HG03103 (cell line): ENCODE measurements around the gene POLD1.
"Not testable (repeated sequence)": the region's sequence is repeated elsewhere in the genome, so short reads cannot be mapped to it uniquely, and the experiment has no call there.

Source experiments
- ATAC-seq: cut with Tn5 transposase; IDR thresholded peaks from one replicate; pipeline ENCODE4 v1.9.1; 2021; ENCODE audit warnings: low read depth; ENCODE audit not compliant: unreplicated experiment

POLD1 gene

DNA sequence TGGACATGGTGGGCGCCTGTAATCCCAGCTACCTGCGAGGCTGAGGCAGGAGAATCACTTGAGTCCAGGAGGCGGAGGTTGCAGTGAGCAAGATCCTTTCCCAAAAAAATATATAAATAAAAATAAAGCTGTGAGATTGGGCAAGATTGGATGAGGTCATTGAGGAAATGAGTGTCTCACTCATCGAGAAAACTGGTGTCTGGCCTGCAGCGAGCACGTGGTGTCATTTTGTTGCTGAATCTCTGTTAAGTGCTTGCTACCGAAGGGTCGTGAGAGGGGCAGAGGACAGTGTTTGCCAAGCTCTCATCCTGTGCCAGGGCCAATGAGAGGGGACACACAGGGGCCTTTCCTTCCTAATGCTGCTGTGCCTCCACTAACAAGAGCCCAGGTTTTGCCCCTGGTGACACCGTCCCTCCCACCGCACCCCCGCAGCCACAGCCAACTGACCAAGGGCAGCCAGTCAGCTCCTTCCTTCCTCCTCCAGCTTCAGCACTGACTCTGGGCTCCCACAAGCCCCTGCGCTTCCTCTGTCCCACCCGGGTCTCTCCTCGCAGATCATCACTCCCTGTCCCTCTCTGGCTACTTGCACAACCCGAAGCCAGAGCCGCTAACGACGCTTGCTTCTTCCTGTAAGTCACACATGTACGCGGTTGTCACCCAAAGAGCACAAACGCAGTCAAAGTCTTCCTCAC is 3.2 kb downstream of the POLD1 start:
- no peak for ATAC-seq

DNA sequence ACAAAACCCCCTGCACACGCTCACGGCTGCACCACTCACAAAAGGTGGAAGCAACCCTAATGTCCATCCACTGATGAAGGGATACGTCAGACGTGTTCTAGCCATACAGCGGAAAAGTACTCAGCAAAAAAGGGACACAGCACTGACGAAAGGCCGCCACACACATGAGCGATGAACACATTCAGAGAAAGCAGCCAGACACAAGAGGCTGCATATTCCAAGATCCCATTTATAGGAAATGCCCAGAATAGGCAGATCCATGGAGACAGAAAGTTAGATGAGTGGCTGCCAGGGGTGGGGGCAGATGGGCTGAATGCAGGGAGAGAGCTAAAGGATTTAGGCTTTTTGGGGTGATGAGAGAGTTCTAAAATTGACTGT is 3.7 kb downstream of the POLD1 start:
- no peak for ATAC-seq

DNA sequence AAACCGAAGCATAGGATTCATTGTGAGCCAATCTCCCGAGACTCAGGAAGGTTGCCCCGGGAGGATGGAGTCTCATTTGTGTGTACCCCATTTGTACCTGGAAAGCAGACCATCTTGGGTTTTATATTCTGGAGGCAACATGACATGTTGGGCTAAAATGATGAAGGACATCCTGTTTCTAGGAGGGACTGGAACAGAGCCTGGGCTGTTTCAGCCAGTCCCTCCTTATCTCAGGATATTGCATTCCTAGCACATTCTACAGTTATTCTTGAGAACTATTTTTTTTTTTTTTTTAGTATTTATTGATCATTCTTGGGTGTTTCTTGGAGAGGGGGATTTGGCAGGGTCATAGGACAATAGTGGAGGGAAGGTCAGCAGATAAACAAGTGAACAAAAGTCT is 6.1 kb downstream of the POLD1 start:
- ATAC-seq: not testable (repeated sequence)

DNA sequence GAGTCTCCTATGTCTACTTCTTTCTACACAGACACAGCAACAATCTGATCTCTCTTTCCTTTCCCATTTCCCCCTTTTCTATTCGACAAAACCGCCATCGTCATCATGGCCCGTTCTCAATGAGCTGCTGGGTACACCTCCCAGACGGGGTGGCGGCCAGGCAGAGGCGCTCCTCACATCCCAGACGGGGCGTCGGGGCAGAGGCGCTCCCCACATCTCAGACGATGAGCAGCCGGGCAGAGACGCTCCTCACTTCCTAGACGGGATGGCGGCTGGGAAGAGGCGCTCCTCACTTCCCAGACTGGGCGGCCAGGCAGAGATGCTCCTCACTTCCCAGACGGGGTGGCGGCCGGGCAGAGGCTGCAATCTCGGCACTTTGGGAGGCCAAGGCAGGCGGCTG is 6.8 kb downstream of the POLD1 start:
- ATAC-seq: not testable (repeated sequence)

DNA sequence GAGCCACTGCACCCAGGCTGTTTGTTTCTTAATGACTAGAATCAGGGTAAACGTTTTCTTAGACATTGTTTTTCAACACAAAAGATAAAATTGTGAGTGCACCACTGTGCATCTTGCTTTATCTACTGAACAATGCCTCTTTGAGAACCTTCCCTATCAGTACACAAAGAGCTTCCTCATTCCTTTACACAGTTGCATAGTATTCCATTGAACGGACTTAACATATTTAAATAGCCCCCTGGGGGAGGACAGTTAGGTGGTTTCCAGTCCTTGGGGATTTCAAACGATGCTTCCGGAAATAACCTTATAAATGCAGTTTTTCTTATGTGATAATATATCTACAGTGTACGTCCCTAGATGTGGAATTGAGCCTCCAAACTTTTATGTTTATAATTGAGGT is 8.6 kb downstream of the POLD1 start:
- ATAC-seq: no peak

DNA sequence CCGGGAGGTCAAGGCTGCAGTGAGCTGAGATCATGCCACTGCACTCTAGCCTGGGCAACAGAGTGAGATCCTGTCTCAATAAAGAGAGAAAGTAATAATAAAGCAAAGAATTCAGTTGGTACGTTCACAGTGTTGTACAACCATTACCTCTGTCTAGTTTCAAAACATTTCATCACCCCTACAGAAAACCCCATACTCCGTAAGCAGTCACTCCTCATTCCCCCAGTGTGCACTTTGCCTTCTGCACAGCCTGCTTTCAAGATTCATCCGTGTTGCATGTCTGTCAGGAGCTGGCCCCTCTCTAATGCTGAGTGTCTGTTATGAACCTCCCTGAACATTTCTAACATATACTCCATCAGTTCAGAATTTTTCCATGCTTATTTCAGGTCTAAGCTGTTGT is 9.4 kb downstream of the POLD1 start:
- no peak for ATAC-seq

DNA sequence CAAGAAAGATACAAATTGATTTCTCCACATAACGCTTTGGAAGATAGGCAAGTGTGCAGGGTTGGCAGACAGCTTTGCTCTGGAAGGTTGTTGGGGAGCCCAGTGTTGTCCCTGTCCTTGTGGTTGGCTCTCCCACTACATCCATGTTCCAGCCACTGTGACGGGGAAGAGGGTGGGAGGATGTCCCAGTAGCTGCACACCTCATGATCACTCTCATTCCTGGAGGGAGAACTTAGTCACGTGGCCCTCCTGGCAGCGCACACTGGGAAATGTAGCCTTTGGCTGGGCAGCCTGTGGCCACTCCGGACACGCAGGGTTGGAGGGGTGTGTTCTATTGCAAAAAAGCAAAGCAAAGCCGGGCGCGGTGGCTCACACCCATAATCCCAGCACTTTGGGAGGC is 9.9 kb downstream of the POLD1 start:
- no peak for ATAC-seq

DNA sequence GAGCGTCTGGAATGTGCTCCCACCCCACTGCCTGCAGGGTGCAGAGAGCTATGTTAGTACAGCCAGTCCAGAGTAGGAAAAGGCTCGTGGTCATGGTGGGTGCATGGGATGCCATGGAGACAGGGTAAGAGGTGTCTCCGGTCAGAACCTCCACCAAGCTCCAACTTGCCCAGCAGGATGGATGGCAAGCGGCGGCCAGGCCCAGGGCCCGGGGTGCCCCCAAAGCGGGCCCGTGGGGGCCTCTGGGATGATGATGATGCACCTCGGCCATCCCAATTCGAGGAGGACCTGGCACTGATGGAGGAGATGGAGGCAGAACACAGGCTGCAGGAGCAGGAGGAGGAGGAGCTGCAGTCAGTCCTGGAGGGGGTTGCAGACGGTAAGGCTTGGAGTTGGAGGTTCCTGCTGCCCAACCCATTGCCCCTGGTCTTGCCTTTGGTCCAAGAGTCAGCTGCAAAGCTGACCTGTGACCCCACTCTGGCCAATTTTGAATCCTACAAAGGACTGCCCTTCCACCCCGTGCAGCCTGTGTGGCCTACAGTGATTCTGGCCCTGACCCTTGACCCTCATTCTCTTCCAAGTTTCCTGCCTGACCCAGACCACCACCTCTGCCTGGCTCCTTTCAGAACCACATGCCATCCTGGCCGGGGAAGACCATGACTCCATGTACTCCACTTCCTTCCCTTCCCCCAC is 14.7 kb downstream of the POLD1 start:
- no peak for ATAC-seq

DNA sequence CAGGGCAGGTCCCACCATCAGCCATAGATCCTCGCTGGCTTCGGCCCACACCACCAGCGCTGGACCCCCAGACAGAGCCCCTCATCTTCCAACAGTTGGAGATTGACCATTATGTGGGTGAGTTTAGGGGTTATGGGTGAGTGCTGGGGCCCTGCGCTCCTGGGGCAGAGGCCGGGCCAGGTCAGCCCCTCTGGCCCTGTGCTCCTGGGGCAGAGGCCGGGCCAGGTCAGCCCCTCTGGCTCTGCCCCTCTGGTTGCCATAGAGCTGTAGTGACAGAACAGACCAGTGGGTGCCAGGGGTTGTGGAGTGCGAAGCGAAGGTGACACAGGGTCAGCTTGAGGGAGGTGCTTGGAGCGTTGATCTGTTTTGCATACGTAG is 15.2 kb downstream of the POLD1 start:
- no peak for ATAC-seq

DNA sequence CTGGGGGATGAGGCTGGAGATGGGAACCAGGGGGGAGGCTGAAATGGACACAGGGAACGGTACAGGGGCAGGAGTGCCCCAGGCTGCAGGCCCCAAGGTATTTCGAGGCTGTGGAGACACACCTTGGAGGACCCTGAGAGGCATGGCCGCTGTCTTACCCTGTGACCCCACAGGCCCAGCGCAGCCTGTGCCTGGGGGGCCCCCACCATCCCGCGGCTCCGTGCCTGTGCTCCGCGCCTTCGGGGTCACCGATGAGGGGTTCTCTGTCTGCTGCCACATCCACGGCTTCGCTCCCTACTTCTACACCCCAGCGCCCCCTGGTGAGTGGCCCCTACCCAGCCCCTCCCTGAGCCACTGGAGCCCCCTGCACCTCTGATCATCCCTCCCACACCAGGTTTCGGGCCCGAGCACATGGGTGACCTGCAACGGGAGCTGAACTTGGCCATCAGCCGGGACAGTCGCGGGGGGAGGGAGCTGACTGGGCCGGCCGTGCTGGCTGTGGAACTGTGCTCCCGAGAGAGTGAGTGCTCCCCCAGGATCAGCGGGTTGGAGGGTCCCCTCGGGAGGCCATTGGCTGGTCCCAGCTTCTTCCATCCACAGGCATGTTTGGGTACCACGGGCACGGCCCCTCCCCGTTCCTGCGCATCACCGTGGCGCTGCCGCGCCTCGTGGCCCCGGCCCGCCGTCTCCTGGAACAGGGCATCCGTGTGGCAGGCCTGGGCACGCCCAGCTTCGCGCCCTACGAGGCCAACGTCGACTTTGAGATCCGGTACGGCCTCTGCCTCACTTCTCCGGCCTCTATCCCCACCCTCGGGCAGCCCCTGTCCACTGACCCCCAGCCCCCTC is 17.7 kb downstream of the POLD1 start:
- no peak for ATAC-seq

DNA sequence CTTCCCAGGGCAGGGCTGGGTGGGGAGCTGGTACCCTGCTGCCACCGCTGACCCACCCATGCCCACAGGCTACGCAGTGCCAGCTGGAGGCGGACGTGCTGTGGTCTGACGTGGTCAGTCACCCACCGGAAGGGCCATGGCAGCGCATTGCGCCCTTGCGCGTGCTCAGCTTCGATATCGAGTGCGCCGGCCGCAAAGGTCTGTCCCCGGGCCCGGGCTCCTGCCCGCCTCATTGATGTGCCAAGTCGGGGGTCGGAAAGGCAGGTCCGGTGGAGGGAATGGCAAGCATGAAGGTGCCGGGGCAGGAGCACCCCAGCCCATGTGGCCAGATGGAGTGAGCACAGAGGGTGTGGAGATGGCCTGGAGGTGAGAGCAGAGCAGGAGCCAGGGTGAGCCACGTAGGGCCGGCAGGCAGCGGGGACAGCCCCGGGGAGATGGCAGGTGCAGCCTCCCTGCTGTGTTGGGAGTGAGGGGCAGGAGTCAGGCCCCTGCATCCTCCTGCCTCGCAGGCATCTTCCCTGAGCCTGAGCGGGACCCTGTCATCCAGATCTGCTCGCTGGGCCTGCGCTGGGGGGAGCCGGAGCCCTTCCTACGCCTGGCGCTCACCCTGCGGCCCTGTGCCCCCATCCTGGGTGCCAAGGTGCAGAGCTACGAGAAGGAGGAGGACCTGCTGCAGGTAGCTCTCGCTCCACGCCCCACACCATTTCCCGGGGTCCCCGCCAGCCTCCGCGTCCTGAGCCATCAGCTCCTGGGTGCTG is 18.6 kb downstream of the POLD1 start:
- ATAC-seq: no peak

DNA sequence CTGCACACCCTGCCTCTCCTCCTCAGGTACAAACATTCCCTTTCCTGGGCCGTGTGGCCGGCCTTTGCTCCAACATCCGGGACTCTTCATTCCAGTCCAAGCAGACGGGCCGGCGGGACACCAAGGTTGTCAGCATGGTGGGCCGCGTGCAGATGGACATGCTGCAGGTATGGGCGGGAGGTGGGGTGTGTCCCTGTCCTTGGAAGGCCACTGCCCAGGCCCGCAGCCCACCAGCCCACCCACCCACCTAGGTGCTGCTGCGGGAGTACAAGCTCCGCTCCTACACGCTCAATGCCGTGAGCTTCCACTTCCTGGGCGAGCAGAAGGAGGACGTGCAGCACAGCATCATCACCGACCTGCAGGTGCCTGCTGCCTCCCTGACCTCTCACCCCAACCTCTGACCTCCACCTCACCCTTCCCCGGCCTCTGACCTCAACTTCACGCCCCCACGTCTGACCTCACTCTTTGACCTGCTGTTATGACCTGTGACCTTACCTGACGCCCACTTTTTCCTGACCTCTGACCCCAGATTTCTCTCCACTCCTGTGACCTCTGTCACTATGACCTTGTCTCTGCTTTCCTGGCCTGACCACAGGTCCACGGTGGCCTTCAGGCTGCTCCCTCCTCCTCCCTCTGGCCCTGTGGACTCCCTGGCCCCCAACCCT is 22.1 kb downstream of the POLD1 start:
- ATAC-seq: no peak

DNA sequence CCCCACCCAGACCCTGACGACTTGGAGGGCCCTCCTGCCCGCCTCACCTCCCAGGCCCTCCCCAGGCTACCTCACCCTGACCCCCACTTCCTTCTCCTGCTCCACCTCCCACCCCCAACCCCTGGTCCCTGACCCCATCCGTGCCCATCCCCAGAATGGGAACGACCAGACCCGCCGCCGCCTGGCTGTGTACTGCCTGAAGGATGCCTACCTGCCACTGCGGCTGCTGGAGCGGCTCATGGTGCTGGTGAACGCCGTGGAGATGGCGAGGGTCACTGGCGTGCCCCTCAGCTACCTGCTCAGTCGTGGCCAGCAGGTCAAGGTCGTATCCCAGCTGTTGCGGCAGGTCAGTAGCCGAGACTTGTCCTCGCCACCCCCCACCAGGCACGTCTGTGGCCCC is 22.7 kb downstream of the POLD1 start:
- ATAC-seq: no peak

DNA sequence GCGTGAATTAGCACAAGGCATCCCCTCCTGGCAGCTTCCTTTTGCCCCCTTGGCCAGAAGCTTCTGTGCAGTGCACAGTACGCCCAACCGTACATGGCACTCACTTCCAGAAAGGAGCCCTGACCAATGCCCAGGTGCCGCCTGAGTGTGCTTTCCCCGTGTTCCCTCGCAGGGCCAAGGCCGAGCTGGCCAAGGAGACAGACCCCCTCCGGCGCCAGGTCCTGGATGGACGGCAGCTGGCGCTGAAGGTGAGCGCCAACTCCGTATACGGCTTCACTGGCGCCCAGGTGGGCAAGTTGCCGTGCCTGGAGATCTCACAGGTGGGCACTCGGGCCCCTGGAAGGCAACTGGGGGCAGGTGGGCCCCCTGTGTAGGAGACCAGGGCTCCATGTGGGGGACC is 25.2 kb downstream of the POLD1 start:
- no peak for ATAC-seq

DNA sequence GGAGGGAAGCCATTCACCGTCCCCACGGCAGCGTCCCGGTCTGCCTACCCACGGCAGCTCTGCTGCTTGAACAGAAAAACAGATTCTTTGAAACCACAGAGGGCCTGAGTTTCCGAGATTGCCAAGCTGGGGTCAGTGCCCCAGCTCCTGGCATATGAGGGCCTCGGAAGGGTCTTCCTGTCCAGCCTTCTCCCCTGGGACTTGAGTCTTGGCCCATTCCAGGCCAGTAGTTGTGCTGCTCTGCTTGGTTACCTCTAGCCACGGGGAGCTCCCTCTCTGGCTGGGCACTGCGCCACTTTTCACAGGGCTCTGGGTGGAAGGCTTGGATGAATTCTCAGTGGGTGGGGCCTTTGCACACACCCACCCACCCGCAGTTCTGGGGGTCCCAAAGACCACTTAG is 26.0 kb downstream of the POLD1 start:
- ATAC-seq: no peak

DNA sequence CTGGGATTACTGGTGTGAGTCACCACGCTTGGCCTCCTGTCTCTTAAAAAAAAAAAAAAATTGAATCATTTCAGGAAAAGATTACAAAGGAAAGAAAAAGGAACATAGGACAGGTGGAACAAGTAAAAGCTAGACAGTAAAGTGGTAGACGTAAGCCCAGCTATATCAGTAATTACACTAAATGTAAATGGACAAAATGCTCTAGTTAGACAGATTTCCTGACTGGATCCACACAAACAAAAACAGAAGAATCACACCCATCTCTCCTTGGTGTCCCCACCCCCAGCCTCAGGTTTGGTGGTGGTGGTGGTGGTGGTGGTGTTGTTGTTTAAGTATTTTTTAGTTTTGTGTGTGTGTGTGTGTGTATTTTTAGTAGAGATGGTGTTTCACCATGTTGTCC is 28.3 kb downstream of the POLD1 start:
- ATAC-seq: no peak

DNA sequence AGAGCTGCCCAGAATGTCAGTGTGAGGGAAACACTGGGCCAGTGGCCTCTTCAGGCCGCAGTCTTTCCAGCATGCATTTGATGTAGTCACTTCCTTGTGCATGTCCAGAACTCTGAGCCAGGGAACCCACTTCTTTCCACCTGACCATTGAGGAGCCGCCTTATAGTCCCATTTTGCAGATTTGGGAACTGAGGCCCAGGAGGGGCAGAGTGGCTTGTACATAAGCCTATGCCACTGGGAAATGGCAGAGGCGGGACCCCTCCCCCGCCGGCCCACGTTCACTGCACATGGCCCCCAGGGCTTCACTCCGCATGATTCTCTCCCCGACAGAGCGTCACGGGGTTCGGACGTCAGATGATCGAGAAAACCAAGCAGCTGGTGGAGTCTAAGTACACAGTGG is 28.9 kb downstream of the POLD1 start:
- no peak for ATAC-seq

DNA sequence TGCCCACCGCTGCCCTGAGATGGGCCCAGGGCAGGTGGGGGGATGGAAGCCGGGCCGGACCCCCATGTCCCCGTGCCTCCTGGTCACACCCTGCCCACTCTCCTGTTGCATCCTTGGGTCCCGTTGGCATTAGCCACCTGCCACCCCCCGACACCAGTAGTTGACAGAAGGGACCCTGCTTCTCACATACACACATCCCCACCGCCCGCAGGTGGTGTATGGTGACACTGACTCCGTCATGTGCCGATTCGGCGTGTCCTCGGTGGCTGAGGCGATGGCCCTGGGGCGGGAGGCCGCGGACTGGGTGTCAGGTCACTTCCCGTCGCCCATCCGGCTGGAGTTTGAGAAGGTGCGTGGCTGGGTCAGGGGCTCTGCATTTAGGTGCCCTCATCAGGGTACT is 29.4 kb downstream of the POLD1 start:
- no peak for ATAC-seq

DNA sequence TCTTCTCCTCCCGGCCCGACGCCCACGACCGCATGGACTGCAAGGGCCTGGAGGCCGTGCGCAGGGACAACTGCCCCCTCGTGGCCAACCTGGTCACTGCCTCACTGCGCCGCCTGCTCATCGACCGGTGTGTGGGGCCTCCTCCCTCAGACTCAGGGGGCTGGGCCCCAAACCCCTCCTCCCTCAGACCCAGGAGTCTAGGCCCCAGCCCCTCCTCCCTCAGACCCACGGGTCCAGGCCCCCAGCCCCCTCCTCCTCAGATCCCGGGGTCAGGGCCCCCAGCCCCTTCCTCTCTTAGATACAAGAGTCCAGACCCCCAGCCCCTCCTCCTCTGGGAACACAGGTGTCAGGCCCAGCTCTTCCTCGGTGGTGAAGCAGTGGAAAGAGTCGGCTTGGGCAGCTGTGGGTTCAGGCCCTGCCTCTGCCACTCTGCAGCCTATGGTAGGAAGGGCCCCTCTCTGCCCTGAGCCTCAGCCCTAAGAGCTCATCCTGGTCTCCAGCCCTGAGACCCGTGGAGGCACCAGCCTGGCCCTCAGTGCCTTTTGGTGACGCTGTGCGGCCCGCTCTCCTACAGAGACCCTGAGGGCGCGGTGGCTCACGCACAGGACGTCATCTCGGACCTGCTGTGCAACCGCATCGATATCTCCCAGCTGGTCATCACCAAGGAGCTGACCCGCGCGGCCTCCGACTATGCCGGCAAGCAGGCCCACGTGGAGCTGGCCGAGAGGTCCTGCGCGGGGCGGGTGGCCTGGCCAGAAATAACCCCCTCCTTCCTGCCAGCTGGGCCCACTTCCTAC is 30.9 kb downstream of the POLD1 start:
- no peak for ATAC-seq

DNA sequence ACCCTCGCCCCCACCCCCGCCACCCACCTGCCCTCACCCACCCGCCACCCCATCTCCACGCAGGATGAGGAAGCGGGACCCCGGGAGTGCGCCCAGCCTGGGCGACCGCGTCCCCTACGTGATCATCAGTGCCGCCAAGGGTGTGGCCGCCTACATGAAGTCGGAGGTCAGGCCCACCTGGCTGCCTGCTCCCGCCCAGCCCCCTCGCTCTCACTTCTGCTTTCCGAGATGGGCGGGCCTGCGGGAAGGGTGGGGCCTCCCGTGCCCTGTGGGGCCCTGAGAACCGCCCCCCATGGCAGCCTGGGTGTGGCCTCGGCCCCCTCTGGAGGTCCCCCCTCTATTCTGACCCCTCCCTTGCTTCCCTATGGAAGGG is 31.5 kb downstream of the POLD1 start:
- ATAC-seq: peak; percentile 45
